ENCODE data around the gene CTAG1B.
"Not testable (repeated sequence)": the region's sequence is repeated elsewhere in the genome, so short reads cannot be mapped to it uniquely, and the experiment has no call there.

CTAG1B gene

GRCh38 chrX:154619182-154619581, at the start of gene CTAG1B:
CTAG1B (minus strand) TSS chrX:154619282; CDS start chrX:154619218, 64 bp downstream.
- DNase-seq: not testable (repeated sequence)

GRCh38 chrX:154661899-154662298, 42.8 kb upstream of the CTAG1B start:
- no peak for DNase-seq

GRCh38 chrX:154661170-154661569, 42.1 kb upstream of the CTAG1B start:
- DNase-seq: no peak

GRCh38 chrX:154660541-154660940, 41.5 kb upstream of the CTAG1B start:
- DNase-seq: no peak

GRCh38 chrX:154658957-154659356, 39.9 kb upstream of the CTAG1B start:
- no peak for DNase-seq

GRCh38 chrX:154658187-154658586, 39.1 kb upstream of the CTAG1B start:
- no peak for DNase-seq

- no peak for DNase-seq
Measured at GRCh38 chrX:154657226-154657805, 38.2 kb upstream of the CTAG1B start.

GRCh38 chrX:154655786-154656185, 36.7 kb upstream of the CTAG1B start:
- DNase-seq: no peak

GRCh38 chrX:154655346-154655745, 36.3 kb upstream of the CTAG1B start:
- no peak for DNase-seq

GRCh38 chrX:154654925-154655324, 35.8 kb upstream of the CTAG1B start:
- no peak for DNase-seq

GRCh38 chrX:154654372-154654771, 35.3 kb upstream of the CTAG1B start:
- no peak for DNase-seq

GRCh38 chrX:154653413-154653812, 34.3 kb upstream of the CTAG1B start, which contains the start of gene CTAG2:
CTAG2 (minus strand) TSS chrX:154653579; CDS start chrX:154653515, 64 bp downstream.
- DNase-seq: not testable (repeated sequence)

- DNase-seq: no peak
Measured at GRCh38 chrX:154653048-154653401, 33.9 kb upstream of the CTAG1B start.

GRCh38 chrX:154652311-154653047, 33.4 kb upstream of the CTAG1B start:
- DNase-seq: no peak

GRCh38 chrX:154650221-154650510, 31.1 kb upstream of the CTAG1B start:
- DNase-seq: no peak

GRCh38 chrX:154649503-154650220, 30.6 kb upstream of the CTAG1B start:
- no peak for DNase-seq

- DNase-seq: no peak
Measured at GRCh38 chrX:154648931-154649330, 29.8 kb upstream of the CTAG1B start.

- DNase-seq: not testable (repeated sequence)
Measured at GRCh38 chrX:154645745-154646378, 26.8 kb upstream of the CTAG1B start.

- not testable (repeated sequence) for DNase-seq
Measured at GRCh38 chrX:154643708-154644107, 24.6 kb upstream of the CTAG1B start.

- DNase-seq: not testable (repeated sequence)
Measured at GRCh38 chrX:154641740-154642139, 22.7 kb upstream of the CTAG1B start.

- not testable (repeated sequence) for DNase-seq
Measured at GRCh38 chrX:154633661-154634060, 14.6 kb upstream of the CTAG1B start.

- DNase-seq: not testable (repeated sequence)
Measured at GRCh38 chrX:154630949-154631348, 11.9 kb upstream of the CTAG1B start.

- not testable (repeated sequence) for DNase-seq
Measured at GRCh38 chrX:154628960-154629359, 9.9 kb upstream of the CTAG1B start.
